ENCODE measurements around the gene GHR. TPM values are rescaled to one million over a fixed set of nuclear protein-coding genes. Genes with fewer than 3 reads are reported as not detected.

GHR gene
- total RNA-seq, 1 experiment from 2014 or later = 0.05 TPM

DNA sequence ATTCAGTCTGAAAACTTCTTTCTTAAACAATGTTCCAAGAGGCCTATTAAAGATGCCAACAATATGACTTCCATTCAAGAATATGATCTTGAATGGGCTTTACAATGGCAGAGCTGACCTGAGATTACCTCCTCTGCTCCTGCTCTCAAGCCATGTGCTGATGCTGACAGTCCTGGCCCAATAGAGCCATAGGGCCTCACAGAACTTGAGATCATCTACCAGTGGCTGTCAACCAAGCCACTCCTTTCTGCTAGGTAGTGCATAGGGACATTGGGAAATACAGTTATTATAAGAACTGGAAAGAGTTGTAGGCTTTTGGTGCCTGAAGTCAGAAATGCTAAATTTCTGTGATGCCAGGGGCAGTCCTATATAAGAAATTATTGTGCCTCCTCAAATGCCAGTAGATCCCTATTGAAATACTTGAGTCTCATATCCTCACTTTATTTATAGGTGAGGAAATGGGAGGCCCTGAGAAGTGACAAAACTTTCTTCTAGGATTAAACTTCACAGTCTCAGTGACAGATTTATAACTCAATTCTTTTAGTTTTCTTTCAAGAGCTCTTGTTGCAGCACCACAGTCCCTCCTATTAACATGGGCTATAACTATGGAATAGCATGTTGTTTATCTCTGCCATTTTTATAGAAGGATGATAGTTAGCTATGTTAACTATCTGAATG lies 10.9 kb downstream of the GHR start:
- POLR2A ChIA-PET = no interaction called here
- H3K36me3 ChIP-seq (ENCODE audit: control insufficient read depth, insufficient read depth, low read length) = no peaks in the 10 kb centered on the region

DNA sequence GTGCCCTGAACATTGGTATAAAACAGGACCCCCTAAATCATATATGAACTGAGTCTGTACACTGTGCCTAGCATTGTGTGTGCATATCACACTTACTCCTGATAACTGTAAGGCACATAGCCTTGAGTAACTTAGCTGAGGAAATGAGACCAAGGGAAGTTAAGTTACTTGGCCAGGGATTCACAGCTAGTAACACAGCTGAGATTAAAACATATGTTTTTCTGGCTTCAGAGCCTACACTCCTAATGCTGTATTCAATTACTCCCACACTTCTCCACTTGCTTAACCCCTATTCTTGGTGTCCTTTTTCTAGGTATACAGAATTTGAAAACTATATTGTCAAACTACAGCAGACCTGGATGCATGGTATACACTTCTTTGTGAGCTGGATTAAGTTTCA lies 12.8 kb downstream of the GHR start:
- Histone ChIP-seq H3K4me1 (ENCODE audit: control insufficient read depth, insufficient read depth, low read length) (no peaks in the 10 kb centered on the region), H3K27ac (ENCODE audit: low read length) (no peak overlapping the region), H3K27me3 (ENCODE audit: control insufficient read depth, insufficient read depth, low read length) (no peaks in the 10 kb centered on the region), H3K4me3 (ENCODE audit: low read depth in 2 of 2, low read length in 2 of 2) (no peak overlapping the region), H3K36me3 (ENCODE audit: control insufficient read depth, insufficient read depth, low read length) (no peaks in the 10 kb centered on the region), H3K9me3 (ENCODE audit: control insufficient read depth, insufficient read depth, low read depth, low read length) (no peaks in the 10 kb centered on the region)
- DNase-seq (ENCODE audit: low read depth, low spot score) = no peak
- in situ Hi-C loops (cut with HindIII; ENCODE audit: low pct_unique_long_range_greater_than_20kb, low sequenced_read_pairs) = no loop called here
- CTCF ChIA-PET = no interaction called here
- POLR2A ChIA-PET = no interaction called here
- intact Hi-C loops (cut with micrococcal nuclease; ENCODE audit: unreplicated experiment) = no loop called here
- no peak for ATAC-seq
- BruUV-seq (replicated peaks) = no TSS peak
- no peak for TF ChIP-seq SIN3A (IDR thresholded peaks at IDR 0.05; ENCODE audit: borderline replicate concordance, insufficient read depth, low read depth, low read length)
- TF ChIP-seq POLR2AphosphoS5 (IDR thresholded peaks at IDR 0.05; ENCODE audit: low read depth, low read length) = no peak
- TF ChIP-seq REST (IDR thresholded peaks at IDR 0.05; ENCODE audit: insufficient read depth in 1 of 2, low read depth in 2 of 2, low read length in 1 of 2) = no peak
- TF ChIP-seq CTCF (IDR thresholded peaks at IDR 0.05) = no peak

More for the DNA sequence above, 10.9 kb downstream of the GHR start:
- no peaks in the 10 kb centered on the region for H3K27me3 ChIP-seq (ENCODE audit: control insufficient read depth, insufficient read depth, low read length)
- no peak overlapping the region for H3K4me3 ChIP-seq (ENCODE audit: low read depth in 2 of 2, low read length in 2 of 2)
- no peak for TF ChIP-seq SIN3A (IDR thresholded peaks at IDR 0.05; ENCODE audit: borderline replicate concordance, insufficient read depth, low read depth, low read length)
- no peak for TF ChIP-seq TCF7L2 (IDR thresholded peaks at IDR 0.05; ENCODE audit: low read depth, low read length)
- no peak for TF ChIP-seq CTCF (IDR thresholded peaks at IDR 0.05)
- TF ChIP-seq REST (IDR thresholded peaks at IDR 0.05; ENCODE audit: insufficient read depth in 1 of 2, low read depth in 2 of 2, low read length in 1 of 2) = no peak
- TF ChIP-seq POLR2AphosphoS5 (IDR thresholded peaks at IDR 0.05; ENCODE audit: low read depth, low read length) = no peak
- no TSS peak for BruUV-seq (replicated peaks)
- H3K4me1 ChIP-seq (ENCODE audit: control insufficient read depth, insufficient read depth, low read length) = no peaks in the 10 kb centered on the region
- no peaks in the 10 kb centered on the region for H3K9me3 ChIP-seq (ENCODE audit: control insufficient read depth, insufficient read depth, low read depth, low read length)
- CTCF ChIA-PET = no interaction called here
- no peak for ATAC-seq
- no peak overlapping the region for H3K27ac ChIP-seq (ENCODE audit: low read length)
- no peak for DNase-seq (ENCODE audit: low read depth, low spot score)
- in situ Hi-C loops (cut with HindIII; ENCODE audit: low pct_unique_long_range_greater_than_20kb, low sequenced_read_pairs) (no loop called here), intact Hi-C loops (cut with micrococcal nuclease; ENCODE audit: unreplicated experiment) (no loop called here)

Data from Panc1 (cell line).